SK-N-MC (cell line): Measurements from ENCODE around the gene SLC38A1.
"Not testable (repeated sequence)": the region's sequence is repeated elsewhere in the genome, so short reads cannot be mapped to it uniquely, and the experiment has no call there.

Experiments used
- DNase-seq: peaks from one replicate; pipeline ENCODE4 v3.0.0-alpha.2; 2011; ENCODE audit warnings: low read depth, low spot score
- H3K27ac ChIP-seq: fragments of 200-600 bp; sonication (generic); 2 replicates; pipeline ENCODE4 v1.5.1; 2016; ENCODE audit warnings: mixed run types
- H3K36me3 ChIP-seq: fragments of 200-600 bp; sonication (generic); 2 replicates; pipeline ENCODE4 v1.6.1; 2017; ENCODE audit warnings: antibody characterized with exemption, low read length, mixed read lengths; ENCODE audit not compliant: insufficient read depth
- H3K4me3 ChIP-seq: fragments of 200-600 bp; sonication (generic); 2 replicates; pipeline ENCODE4 v1.5.1; 2016
- H3K9ac ChIP-seq: fragments of 200-600 bp; sonication (generic); 2 replicates; pipeline ENCODE4 v1.8.0; 2017; ENCODE audit warnings: mixed run types, mixed read lengths; ENCODE audit not compliant: insufficient read length
- H3K9me3 ChIP-seq: fragments of 200-600 bp; sonication (generic); 2 replicates; pipeline ENCODE4 v1.6.1; 2017; ENCODE audit warnings: low read depth, mild to moderate bottlenecking, antibody characterized with exemption, low read length, moderate library complexity, mixed read lengths
- EZH2 ChIP-seq: fragments of 200-600 bp; sonication (generic); IDR thresholded peaks from one replicate; pipeline ENCODE4 v1.6.1; 2017; ENCODE audit warnings: antibody characterized with exemption
- FOXP2 ChIP-seq: optimal IDR thresholded peaks from 2 replicates; pipeline ENCODE3; 2011; ENCODE audit warnings: mild to moderate bottlenecking, moderate library complexity; ENCODE audit not compliant: insufficient read depth; ENCODE audit errors: extremely low read length, control extremely low read depth
- POLR2AphosphoS5 ChIP-seq: IDR thresholded peaks from 2 replicates; pipeline ENCODE4 v1.6.1; 2012; ENCODE audit warnings: mild to moderate bottlenecking, low read depth, low read length, borderline replicate concordance

SLC38A1 gene

GRCh38 chr12:46260124-46260912, 8.5 kb downstream of the SLC38A1 start:
- Histone ChIP-seq H3K27ac (peak overlapping the region; percentile 9; the same call in 1 of the 2 replicates), H3K9me3 (no peaks in the 10 kb centered on the region), H3K4me3 (no peak overlapping the region), H3K36me3 (peaks cover 43% of the 10 kb centered on the region), H3K9ac (no peak overlapping the region)
- no peak for DNase-seq
- TF ChIP-seq FOXP2 (no peak), EZH2 (no peak), POLR2AphosphoS5 (no peak)

GRCh38 chr12:46259713-46260112, 9.1 kb downstream of the SLC38A1 start:
- Histone ChIP-seq H3K36me3 (peaks cover 49% of the 10 kb centered on the region), H3K9me3 (no peaks in the 10 kb centered on the region), H3K27ac (peak overlapping the region; percentile 9; the same call in 1 of the 2 replicates), H3K9ac (no peak overlapping the region), H3K4me3 (no peak overlapping the region)
- TF ChIP-seq POLR2AphosphoS5, result no peak
- TF ChIP-seq EZH2, result no peak
- no peak for TF ChIP-seq FOXP2
- no peak for DNase-seq

DNA sequence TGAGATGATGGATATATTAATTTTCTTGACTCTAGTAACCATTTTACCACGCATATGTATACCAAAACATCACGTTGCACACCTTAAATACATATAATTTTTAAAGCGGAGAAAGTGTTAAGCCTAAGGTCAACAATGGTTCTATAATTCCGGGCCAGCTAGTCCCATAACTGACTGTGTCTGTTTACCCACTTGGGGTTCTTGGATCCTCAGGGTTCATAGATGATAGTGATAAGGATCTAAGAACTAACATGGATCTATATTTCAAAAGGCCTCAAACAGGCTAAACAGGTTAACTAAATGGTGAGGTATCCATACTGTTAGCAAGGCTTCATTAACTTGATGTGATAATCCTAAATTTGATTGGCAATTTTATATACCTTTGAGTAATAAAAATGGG, 9.8 kb downstream of the SLC38A1 start:
- no peaks in the 10 kb centered on the region; the same call in 1 of the 2 replicates for H3K9me3 ChIP-seq
- no peak overlapping the region for H3K27ac ChIP-seq
- H3K36me3 ChIP-seq, result peaks cover 55% of the 10 kb centered on the region
- no peak overlapping the region for H3K9ac ChIP-seq
- no peak for TF ChIP-seq EZH2
- TF ChIP-seq FOXP2, result no peak
- TF ChIP-seq POLR2AphosphoS5, result no peak
- no peak for DNase-seq
- no peak overlapping the region for H3K4me3 ChIP-seq

DNA sequence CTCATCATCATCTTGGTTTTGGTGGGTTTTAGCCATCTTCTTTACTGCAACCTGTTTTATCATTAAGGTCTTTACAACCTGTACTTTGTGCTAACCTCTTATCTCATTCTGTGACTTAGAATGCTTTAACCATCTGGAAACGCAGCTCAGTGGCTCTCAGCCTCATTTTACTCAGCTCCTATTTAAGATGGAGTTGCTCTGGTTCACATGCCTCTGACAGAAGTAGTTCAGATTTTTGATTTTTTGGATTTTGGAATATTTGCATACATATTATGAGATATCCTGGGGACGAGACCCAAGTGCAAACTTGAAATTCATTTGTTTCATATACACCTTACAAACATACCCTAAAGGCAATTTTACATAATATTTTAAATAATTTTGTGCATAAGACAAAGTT, 10.7 kb downstream of the SLC38A1 start:
- peaks cover 65% of the 10 kb centered on the region for H3K36me3 ChIP-seq

GRCh38 chr12:46256942-46257341, 11.9 kb downstream of the SLC38A1 start:
- no peak for DNase-seq
- Histone ChIP-seq H3K36me3 (peaks cover 71% of the 10 kb centered on the region), H3K9me3 (no peaks in the 10 kb centered on the region; the same call in 1 of the 2 replicates), H3K4me3 (no peak overlapping the region), H3K27ac (no peak overlapping the region), H3K9ac (no peak overlapping the region)
- TF ChIP-seq FOXP2 (no peak), EZH2 (no peak), POLR2AphosphoS5 (no peak)

More for the DNA sequence above, 10.7 kb downstream of the SLC38A1 start:
- Histone ChIP-seq H3K27ac (no peak overlapping the region), H3K4me3 (no peak overlapping the region), H3K9ac (no peak overlapping the region), H3K9me3 (no peaks in the 10 kb centered on the region; the same call in 1 of the 2 replicates)
- DNase-seq, result no peak
- TF ChIP-seq EZH2 (no peak), POLR2AphosphoS5 (no peak), FOXP2 (no peak)

DNA sequence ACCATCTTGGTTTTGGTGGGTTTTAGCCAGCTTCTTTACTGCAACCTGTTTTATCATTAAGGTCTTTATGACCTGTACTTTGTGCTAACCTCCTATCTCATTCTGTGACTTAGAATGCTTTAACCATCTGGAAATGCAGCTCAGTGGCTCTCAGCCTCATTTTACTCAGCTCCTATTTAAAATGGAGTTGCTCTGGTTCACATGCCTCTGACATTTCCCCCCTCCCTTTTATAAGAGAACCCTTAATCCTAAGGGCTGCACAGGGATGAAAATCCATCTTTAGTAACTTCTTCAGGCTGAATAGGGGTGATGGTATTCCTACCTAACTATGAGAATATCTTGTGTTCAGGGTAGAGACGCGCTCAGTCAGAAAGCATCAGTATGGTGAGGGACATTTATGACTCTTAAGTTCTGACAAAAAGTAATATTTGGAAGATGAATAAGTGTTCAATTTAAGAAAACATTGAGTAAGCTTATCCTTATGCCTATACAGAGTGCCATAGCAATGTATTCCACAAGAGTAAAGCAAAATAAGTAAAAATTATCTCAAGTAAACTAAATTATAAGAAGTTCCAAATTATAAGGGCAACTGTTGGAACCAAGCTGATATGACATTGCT, 15.2 kb downstream of the SLC38A1 start:
- H3K4me3 ChIP-seq, result no peak overlapping the region
- H3K9ac ChIP-seq, result no peak overlapping the region
- no peaks in the 10 kb centered on the region; the same call in 1 of the 2 replicates for H3K9me3 ChIP-seq
- no peak for DNase-seq
- no peak for TF ChIP-seq POLR2AphosphoS5
- no peak for TF ChIP-seq FOXP2
- no peak for TF ChIP-seq EZH2
- H3K27ac ChIP-seq, result no peak overlapping the region
- H3K36me3 ChIP-seq, result peaks cover 63% of the 10 kb centered on the region

DNA sequence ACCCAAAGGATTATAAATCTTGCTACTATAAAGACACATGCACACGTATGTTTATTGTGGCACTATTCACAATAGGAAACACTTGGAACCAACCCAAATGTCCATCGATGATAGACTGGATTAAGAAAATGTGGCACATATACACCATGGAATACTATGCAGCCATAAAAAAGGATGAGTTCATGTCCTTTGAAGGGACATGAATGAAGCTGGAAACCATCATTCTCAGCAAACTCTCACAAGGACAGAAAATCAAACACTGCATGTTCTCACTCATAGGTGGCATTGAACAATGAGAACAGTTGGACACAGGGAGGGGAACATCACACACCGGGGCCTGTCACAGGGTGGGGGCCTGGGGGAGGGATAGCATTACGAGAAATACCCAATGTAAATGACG, 16.8 kb downstream of the SLC38A1 start:
- H3K9ac ChIP-seq, DNase-seq, H3K4me3 ChIP-seq, H3K27ac ChIP-seq, H3K9me3 ChIP-seq: not testable (repeated sequence)
- H3K36me3 ChIP-seq, result peaks cover 56% of the 10 kb centered on the region

DNA sequence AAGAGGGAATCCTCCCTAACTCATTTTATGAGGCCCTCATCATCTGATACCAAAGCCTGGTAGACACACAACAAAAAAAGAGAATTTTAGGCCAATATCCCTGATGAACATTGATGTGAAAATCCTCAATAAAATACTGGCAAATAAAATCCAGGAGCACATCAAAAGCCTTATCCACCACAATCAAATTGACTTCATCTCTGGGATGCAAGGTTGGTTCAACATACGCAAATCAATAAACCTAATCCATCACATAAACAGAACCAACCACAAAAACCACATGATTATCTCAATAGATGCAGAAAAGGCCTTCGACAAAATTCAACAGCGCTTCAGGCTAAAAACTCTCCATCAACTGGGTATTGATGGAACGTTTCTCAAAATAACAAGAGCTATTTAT, 18.9 kb downstream of the SLC38A1 start:
- not testable (repeated sequence) for H3K9ac ChIP-seq, H3K27ac ChIP-seq, DNase-seq, H3K4me3 ChIP-seq, H3K9me3 ChIP-seq
- peaks cover 61% of the 10 kb centered on the region for H3K36me3 ChIP-seq
